HG03442 (cell line): ENCODE data around the gene LY9.
A peak's percentile ranks its signal among the peaks of the same experiment; 100 is the strongest.

Source experiments
- ATAC-seq: cut with Tn5 transposase; IDR thresholded peaks from one replicate; pipeline ENCODE4 v1.9.1; 2021; ENCODE audit warnings: mild to moderate bottlenecking, moderate library complexity; ENCODE audit not compliant: unreplicated experiment

Gene LY9

DNA sequence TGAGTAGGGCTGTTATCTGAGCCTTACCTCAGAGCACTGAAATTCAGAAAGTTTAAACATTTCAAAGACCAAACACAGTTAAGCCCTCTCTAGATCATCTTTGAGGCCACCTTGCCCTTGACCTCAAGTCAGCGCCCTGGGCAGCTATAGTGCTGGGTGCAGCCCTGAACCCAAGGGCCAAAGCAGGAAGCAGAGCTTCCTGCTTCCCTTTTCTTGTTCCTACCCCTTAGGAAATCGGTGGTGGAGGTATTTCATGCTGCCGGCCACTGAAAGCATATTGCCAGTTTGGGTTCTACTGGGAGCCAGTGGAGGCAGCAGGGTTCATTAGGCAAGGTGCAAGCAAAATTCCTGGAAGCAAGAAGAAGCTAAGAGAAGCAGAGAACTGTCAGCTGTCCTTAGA, 40.6 kb downstream of the LY9 start:
- ATAC-seq, result no peak

DNA sequence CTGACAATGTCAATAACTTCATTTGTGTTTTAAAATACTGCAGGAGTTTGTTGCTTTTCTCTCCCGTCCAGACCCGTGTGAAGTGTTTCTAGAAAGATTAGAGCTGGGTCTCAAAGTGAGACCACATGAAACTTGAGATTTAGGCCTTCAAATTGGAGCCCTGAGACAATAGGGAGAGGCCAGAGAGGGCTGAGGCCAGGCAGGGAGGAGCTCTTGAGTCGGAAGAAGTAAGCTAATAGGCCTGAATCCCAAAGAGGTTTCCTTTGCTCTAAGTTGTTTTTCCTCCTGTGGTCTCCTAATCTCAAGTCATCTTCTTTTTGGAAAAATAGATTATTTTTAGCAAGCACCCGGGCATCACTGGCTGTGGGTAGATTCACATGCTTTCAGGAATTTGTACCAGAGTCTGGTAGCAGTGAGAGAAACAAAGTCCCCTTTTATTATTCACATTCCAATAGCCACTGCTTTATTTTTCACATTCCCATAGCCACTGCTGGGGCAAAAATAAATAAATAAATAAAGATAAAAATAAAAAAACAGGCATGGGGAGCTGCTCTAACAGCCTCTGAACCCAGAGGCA, 41.1 kb downstream of the LY9 start:
- no peak for ATAC-seq

GRCh38 chr1:160837558-160838205, 41.7 kb downstream of the LY9 start:
- peak; percentile 75 for ATAC-seq

GRCh38 chr1:160838888-160839287, 42.9 kb downstream of the LY9 start:
- ATAC-seq, result no peak

DNA sequence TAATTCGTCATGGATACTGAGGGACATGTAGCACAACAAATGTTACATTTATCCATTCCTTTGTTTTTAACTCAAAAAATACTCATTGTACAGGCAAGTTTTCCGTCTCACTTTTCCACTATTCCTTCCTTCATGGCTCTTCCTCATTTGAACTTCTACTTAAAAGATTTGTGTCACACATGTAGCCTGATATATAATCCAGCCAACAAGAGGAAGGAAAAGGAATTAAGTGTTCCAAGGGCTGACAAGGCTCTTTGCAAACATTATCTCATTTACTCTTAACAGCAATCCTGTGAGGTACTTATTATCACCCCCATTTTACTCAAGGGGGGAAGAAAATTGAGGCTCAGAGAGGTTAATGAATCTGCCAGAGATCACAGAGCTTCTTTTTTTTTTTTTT, 43.8 kb downstream of the LY9 start:
- ATAC-seq, result no peak

- no peak for ATAC-seq
Measured at GRCh38 chr1:160841079-160841478, 45.1 kb downstream of the LY9 start.

GRCh38 chr1:160844447-160845232, 48.7 kb downstream of the LY9 start:
- ATAC-seq, result no peak

GRCh38 chr1:160846281-160846680, 50.3 kb downstream of the LY9 start:
- no peak for ATAC-seq

- ATAC-seq, result no peak
Measured at GRCh38 chr1:160850541-160850940, 54.6 kb downstream of the LY9 start.

- no peak for ATAC-seq
Measured at GRCh38 chr1:160850993-160851392, 55.0 kb downstream of the LY9 start.

DNA sequence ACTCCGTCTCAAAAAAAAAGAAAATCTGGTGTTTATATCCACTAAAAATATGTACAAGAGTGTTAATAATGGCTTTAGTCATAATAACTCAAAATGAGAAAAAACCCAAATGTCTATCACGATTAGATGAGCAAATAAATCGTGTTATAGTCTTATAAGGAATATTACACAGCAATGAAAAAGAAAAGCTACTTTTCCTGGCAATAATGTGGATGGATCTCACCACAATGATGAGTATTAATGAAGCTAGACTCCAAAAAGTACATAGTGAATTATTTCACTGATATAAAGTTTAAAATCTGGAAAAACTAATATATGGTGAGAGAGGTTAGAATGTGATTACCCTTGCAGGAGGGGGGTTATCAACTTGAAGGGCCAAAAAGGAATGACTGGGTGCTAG, 57.0 kb downstream of the LY9 start:
- no peak for ATAC-seq

GRCh38 chr1:160853754-160854153, 57.8 kb downstream of the LY9 start:
- ATAC-seq, result no peak

- no peak for ATAC-seq
Measured at GRCh38 chr1:160855181-160855981, 59.4 kb downstream of the LY9 start.

DNA sequence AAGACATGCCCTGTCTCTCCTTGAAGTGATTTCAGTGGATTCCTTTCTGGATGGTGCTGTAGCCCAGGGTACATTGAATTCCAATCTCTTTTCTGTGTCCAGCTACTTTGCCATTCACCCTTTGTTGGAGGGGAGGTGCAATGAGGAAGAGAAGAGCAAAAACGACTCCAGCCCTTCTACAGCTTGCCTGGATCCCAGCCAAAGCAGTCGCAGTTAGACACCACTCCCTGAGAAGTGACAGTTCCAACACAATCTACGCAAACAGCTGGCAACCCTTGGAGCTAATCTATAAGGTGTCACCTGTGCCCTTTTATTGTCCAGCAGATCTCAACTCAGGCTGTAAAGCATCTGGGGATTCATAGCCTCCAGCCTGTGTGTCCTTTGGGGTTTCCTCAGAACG, 62.1 kb downstream of the LY9 start:
- ATAC-seq, result no peak

DNA sequence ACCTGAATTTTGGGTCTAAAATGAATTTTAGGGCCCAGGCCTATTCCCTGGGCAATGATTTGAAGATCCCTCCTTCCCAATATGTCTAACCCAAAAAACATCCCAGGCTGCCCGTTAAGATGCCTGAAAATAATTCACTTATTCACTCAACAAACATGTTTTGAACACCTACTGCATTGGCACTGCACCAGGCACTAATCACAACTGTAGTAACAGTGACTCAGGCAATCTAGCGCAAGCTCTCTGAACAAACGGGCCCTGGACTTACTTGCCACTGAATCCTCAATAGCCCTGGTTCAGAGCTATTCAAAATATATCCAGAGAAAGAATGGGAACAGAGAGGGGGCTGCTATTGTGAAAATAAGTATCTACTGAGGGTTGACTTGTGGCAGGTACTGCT, 62.5 kb downstream of the LY9 start:
- ATAC-seq, result no peak

- ATAC-seq, result no peak
Measured at GRCh38 chr1:160859166-160859565, 63.2 kb downstream of the LY9 start.

DNA sequence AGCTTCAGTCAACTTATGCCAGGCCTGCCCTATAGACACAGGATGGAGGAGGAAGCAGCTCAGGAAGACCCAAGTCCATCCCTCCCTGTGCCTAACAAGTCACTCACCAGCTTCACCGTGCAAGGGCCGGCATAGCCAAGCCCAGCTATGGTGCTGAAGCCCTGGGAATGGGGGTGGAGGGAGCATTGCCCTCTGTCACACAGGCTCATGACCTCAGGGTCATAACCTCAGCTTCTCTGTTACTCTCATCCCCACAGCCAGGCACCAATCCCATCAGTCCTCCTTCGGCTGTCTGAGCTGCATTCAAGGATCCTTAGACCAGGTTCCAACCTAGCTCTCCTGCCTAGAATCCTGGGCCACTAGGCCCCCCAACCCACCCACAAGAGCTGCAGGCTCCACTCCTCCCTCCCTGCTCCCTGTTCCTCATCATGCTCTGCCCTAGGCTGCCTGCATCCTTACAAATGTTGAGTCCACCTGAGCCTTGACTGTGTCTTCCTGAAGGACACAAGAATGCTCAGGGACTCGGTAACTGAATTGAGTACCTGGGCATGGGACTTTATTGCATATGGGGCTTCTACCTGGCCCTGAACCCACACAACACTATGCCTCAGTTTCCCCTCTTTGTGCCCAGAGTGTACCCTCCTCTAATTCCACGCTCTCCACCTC, 65.0 kb downstream of the LY9 start:
- no peak for ATAC-seq

DNA sequence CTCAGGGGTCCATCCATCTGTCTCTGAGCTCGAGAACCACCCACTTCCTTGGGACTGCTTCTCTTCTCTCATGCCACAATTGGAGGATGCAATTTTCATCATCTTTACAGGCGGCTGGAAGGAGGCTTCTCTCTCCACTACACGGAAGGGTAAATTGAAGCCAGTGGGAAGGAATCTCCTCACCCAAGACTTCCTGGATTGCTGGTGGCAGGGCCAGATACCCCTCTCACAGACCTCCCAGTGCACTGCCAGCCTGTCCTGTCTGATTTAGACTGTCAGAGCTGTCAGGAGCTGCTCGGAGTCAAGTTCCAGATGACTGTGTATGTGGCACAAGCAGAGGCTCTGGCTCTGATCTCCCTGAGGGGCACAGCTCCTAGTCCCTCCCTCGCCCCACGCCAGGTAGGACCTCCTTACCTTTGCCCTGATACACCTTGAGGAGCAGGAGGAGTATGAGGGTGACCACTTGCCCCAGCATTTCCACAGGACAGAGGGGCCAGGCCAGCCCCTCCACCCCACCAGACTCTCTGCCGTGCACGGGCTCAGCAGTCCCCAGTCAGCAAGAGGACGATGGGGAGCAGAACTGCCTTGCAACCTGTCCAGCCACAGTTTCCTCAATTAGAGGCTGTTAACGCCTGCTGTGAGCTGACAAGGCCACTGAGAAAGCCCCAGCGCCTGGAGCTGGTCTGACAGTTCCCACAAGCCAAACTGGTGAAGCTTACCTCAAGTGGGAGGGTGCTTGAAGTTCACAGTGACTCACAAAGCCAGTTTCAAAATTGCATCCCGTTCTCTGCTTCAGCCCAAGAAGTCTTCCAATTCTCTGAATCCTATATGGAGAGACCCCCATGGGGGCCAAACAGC, 66.5 kb downstream of the LY9 start, which contains the start of gene CD244:
Gene CD244, minus strand, starts transcription at position 685 of the 858 bp plus-strand sequence. Its CDS starts 210 bp downstream, at position 475.
- peak; percentile 91 for ATAC-seq

DNA sequence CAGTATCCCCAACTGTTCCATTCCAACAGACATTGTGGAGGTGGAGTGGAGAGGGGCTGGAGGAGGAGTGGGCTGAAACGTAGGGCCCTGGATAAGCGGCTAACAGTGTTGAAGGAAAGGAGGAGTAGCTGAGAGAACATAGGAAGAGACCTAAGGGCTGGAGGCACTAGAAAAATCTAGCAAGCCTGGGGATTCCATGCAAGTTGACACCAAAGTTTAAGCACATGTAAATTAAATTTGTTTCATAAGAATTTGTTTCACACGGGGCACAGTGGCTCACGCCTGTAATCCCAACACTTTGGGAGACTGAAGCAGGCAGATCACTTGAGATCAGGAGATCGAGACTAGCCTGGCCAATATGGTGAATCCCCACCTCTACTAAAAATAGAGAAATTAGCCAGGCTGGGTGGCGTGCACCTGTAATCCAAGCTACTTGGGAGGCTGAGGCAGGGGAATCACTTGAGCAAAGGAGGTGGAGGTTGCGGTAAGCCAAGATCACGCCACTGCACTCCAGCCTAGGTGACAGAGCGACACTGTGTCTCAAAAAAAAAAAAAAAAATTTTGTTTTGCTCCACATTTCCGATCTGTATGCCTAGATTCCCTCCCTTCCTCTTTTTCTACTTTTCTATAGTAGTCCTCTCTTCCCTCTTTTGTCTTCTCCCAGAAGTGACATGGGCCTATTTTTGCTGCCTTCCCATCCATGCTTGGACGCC, 67.2 kb downstream of the LY9 start:
- no peak for ATAC-seq
